H9 (cell line): ENCODE results near the gene SMARCD2. TPM values are rescaled to one million over a fixed set of nuclear protein-coding genes. Genes with fewer than 3 reads are reported as not detected.
"Not testable (repeated sequence)": the region's sequence is repeated elsewhere in the genome, so short reads cannot be mapped to it uniquely, and the experiment has no call there.

Experiments used
- DNase-seq: peaks from one replicate; pipeline ENCODE4 v3.0.0-alpha.2; 2017
- H2AFZ ChIP-seq: one replicate; pipeline ENCODE4 v1.6.1; 2013; ENCODE audit warnings: mild to moderate bottlenecking, low read length, control low read depth, moderate library complexity
- H2AK5ac ChIP-seq: 2 replicates; pipeline ENCODE4 v1.6.1; 2013; ENCODE audit warnings: low read length, control low read depth, mixed read lengths; ENCODE audit not compliant: insufficient read length
- H2BK120ac ChIP-seq: one replicate; pipeline ENCODE4 v1.6.1; 2013; ENCODE audit warnings: low read depth, mild to moderate bottlenecking, low read length, control low read depth, inconsistent platforms; ENCODE audit not compliant: poor library complexity, severe bottlenecking
- H2BK12ac ChIP-seq: 2 replicates; pipeline ENCODE4 v1.6.1; 2013; ENCODE audit warnings: low read length, control low read depth, mixed read lengths, low read depth; ENCODE audit not compliant: insufficient read length
- H2BK15ac ChIP-seq: 2 replicates; pipeline ENCODE4 v1.6.1; 2013; ENCODE audit warnings: low read depth, low read length, control low read depth
- H2BK20ac ChIP-seq: one replicate; pipeline ENCODE4 v1.6.1; 2013; ENCODE audit warnings: low read depth, mild to moderate bottlenecking, low read length, control low read depth, inconsistent platforms; ENCODE audit not compliant: poor library complexity, severe bottlenecking
- H2BK5ac ChIP-seq: 2 replicates; pipeline ENCODE4 v1.6.1; 2013; ENCODE audit warnings: low read length, control low read depth, mixed read lengths; ENCODE audit not compliant: insufficient read length
- H3K14ac ChIP-seq: 2 replicates; pipeline ENCODE4 v1.6.1; 2013; ENCODE audit warnings: low read length, control low read depth; ENCODE audit not compliant: insufficient read depth
- H3K18ac ChIP-seq: 2 replicates; pipeline ENCODE4 v1.6.1; 2013; ENCODE audit warnings: low read depth, mild to moderate bottlenecking, mixed read lengths, low read length, control low read depth; ENCODE audit not compliant: insufficient read length
- H3K23ac ChIP-seq: 2 replicates; pipeline ENCODE4 v1.6.1; 2013; ENCODE audit warnings: low read length, control low read depth, mixed read lengths, low read depth; ENCODE audit not compliant: insufficient read length
- H3K23me2 ChIP-seq: 2 replicates; pipeline ENCODE4 v1.6.1; 2013; ENCODE audit warnings: low read depth, mild to moderate bottlenecking, mixed read lengths, low read length, control low read depth; ENCODE audit not compliant: insufficient read length, poor library complexity, severe bottlenecking
- H3K27ac ChIP-seq: 2 replicates; pipeline ENCODE4 v1.5.1; 2013; ENCODE audit warnings: low read length, control low read depth, mixed read lengths, low read depth; ENCODE audit not compliant: insufficient read length
- H3K27me3 ChIP-seq: 2 replicates; pipeline ENCODE4 v1.6.1; 2013; ENCODE audit warnings: low read length, control low read depth, inconsistent platforms; ENCODE audit not compliant: insufficient read depth
- H3K4ac ChIP-seq: 2 replicates; pipeline ENCODE4 v1.6.1; 2013; ENCODE audit warnings: low read depth, mild to moderate bottlenecking, control low read depth, inconsistent platforms, low read length, moderate library complexity
- H3K4me1 ChIP-seq: 2 replicates; pipeline ENCODE4 v1.6.1; 2013; ENCODE audit warnings: low read length, control low read depth, inconsistent platforms; ENCODE audit not compliant: insufficient read depth
- H3K4me2 ChIP-seq: 2 replicates; pipeline ENCODE4 v1.6.1; 2013; ENCODE audit warnings: low read length, control low read depth, mixed read lengths; ENCODE audit not compliant: insufficient read length, insufficient read depth
- H3K56ac ChIP-seq: 2 replicates; pipeline ENCODE4 v1.6.1; 2013; ENCODE audit warnings: low read depth, mild to moderate bottlenecking, mixed read lengths, low read length, control low read depth; ENCODE audit not compliant: insufficient read length
- H3K79me1 ChIP-seq: 2 replicates; pipeline ENCODE4 v1.6.1; 2013; ENCODE audit warnings: low read depth, mild to moderate bottlenecking, moderate library complexity, low read length, control low read depth, inconsistent platforms; ENCODE audit not compliant: insufficient read depth, poor library complexity, severe bottlenecking
- H3K79me2 ChIP-seq: 2 replicates; pipeline ENCODE4 v1.6.1; 2013; ENCODE audit warnings: low read length, control low read depth, inconsistent platforms; ENCODE audit not compliant: insufficient read depth
- H3K9ac ChIP-seq: 2 replicates; pipeline ENCODE4 v1.6.1; 2013; ENCODE audit warnings: low read length, control low read depth, mixed read lengths; ENCODE audit not compliant: insufficient read length; ENCODE audit errors: extremely low read depth
- H3K9me3 ChIP-seq: one replicate; pipeline ENCODE4 v1.6.1; 2013; ENCODE audit warnings: low read depth, low read length, inconsistent platforms; ENCODE audit not compliant: control insufficient read depth
- H3T11ph ChIP-seq: one replicate; pipeline ENCODE4 v1.6.1; 2013; ENCODE audit warnings: mild to moderate bottlenecking, low read length, control low read depth, inconsistent platforms
- H4K20me1 ChIP-seq: one replicate; pipeline ENCODE4 v1.6.1; 2013; ENCODE audit not compliant: control insufficient read depth, insufficient read length, insufficient read depth
- H4K5ac ChIP-seq: 2 replicates; pipeline ENCODE4 v1.6.1; 2013; ENCODE audit warnings: low read depth, mild to moderate bottlenecking, mixed read lengths, low read length, control low read depth; ENCODE audit not compliant: insufficient read length
- H4K8ac ChIP-seq: replicated peaks from 2 replicates; pipeline ENCODE4 v1.6.1; 2013; ENCODE audit warnings: low read length, control low read depth, mixed read lengths, low read depth; ENCODE audit not compliant: insufficient read length
- H4K91ac ChIP-seq: 2 replicates; pipeline ENCODE4 v1.6.1; 2013; ENCODE audit warnings: low read depth, mild to moderate bottlenecking, moderate library complexity, mixed read lengths, low read length, control low read depth; ENCODE audit not compliant: insufficient read length
- H3K27ac Mint-ChIP-seq, 3 experiments: 2 replicates in 2 of 3; 3 replicates in 1 of 3; pipeline ENCODE4 v1.8.0; 2020 to 2021; ENCODE audit warnings: mixed read lengths in 3 of 3, mild to moderate bottlenecking in 1 of 3, moderate library complexity in 1 of 3
- H3K27me3 Mint-ChIP-seq: 2 replicates; pipeline ENCODE4 v1.8.0; 2021; ENCODE audit warnings: low read depth, mild to moderate bottlenecking, moderate library complexity, mixed read lengths
- H3K36me3 Mint-ChIP-seq, 3 experiments: 2 replicates in 2 of 3; 3 replicates in 1 of 3; pipeline ENCODE4 v1.8.0; 2020 to 2021; ENCODE audit warnings: low read depth in 3 of 3, mixed read lengths in 3 of 3; ENCODE audit not compliant: insufficient read depth in 1 of 3
- H3K4me1 Mint-ChIP-seq, 2 experiments: 2 replicates each; pipeline ENCODE4 v1.8.0; 2020; ENCODE audit warnings: mixed read lengths in 2 of 2
- H3K4me3 Mint-ChIP-seq, 2 experiments: 2 replicates in 1 of 2; 3 replicates in 1 of 2; pipeline ENCODE4 v1.8.0; 2020 to 2021; ENCODE audit warnings: mild to moderate bottlenecking in 2 of 2, mixed read lengths in 2 of 2, moderate library complexity in 1 of 2
- H3K9me3 Mint-ChIP-seq, 2 experiments: 2 replicates in 1 of 2; 3 replicates in 1 of 2; pipeline ENCODE4 v1.8.0; 2020; ENCODE audit warnings: mild to moderate bottlenecking in 2 of 2, mixed read lengths in 2 of 2, moderate library complexity in 1 of 2
- WGBS: extraction: QIAGEN DNeasy Blood & Tissue Kit; methylation state at CpG from one replicate; pipeline ENCODE4 v1.1.7; 2013; ENCODE audit warnings: missing lambda C conversion rate, low lambda C conversion rate, mixed read lengths; ENCODE audit not compliant: insufficient read length; ENCODE audit errors: extremely low coverage; 5-methylcytosine and 5-hydroxymethylcytosine counted together
- total RNA-seq: library from RNA; stranded (reverse); gene quantifications from 2 replicates; pipeline ENCODE4 v1.2.1, GENCODE V29; 2021
- TF ChIP-seq, protein P1 (sequence below): fragments of 200-600 bp; sonication (generic); conservative IDR thresholded peaks from 3 replicates; pipeline ENCODE4 v1.8.0; 2021; ENCODE audit warnings: antibody characterized with exemption, mild to moderate bottlenecking

Gene SMARCD2
- total RNA-seq, 1 experiment from 2014 or later, result 68.9 TPM

DNA sequence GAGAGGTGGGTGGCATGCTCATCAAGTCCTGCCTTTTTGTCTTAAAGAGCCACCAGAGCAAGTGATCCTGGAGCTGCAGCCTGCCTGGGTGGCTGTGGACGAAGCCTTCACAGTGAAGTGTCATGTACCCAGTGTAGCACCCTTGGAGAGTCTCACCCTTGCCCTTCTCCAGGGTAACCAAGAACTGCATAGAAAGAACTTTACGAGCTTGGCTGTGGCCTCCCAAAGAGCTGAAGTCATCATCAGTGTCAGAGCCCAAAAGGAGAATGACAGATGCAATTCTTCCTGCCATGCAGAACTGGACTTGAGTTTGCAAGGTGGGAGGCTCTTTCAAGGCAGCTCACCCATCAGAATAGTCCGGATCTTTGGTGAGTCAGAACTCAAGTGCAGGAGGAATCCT lies 16.8 kb upstream of the SMARCD2 start:
- Histone ChIP-seq H3K56ac (no peak overlapping the region), H3K4ac (no peak overlapping the region), H3K4me1 (no peaks in the 10 kb centered on the region), H3T11ph (no peak overlapping the region), H3K4me2 (no peak overlapping the region), H3K9ac (no peak overlapping the region), H4K91ac (no peak overlapping the region), H2AFZ (no peak overlapping the region), H3K79me1 (no peaks in the 10 kb centered on the region), H2BK120ac (no peak overlapping the region), H2AK5ac (no peak overlapping the region), H3K27me3 (no peaks in the 10 kb centered on the region), H3K14ac (no peak overlapping the region), H3K79me2 (no peaks in the 10 kb centered on the region), H4K5ac (no peak overlapping the region), H2BK5ac (no peak overlapping the region), H2BK20ac (no peak overlapping the region), H2BK15ac (no peak overlapping the region), H3K27ac (no peak overlapping the region), H3K18ac (no peak overlapping the region), H2BK12ac (no peak overlapping the region), H3K9me3 (no peaks in the 10 kb centered on the region), H3K23me2 (no peaks in the 10 kb centered on the region), H3K23ac (no peak overlapping the region), H4K8ac (no peak overlapping the region), H4K20me1 (no peaks in the 10 kb centered on the region)
- Mint-ChIP-seq H3K4me1 (no peaks in the 10 kb centered on the region), H3K9me3 (no peaks in the 10 kb centered on the region), H3K36me3 (no peaks in the 10 kb centered on the region), H3K27ac (no peak overlapping the region; a peak in 1 of 7 replicates), H3K4me3 (no peak overlapping the region; a peak in 1 of 5 replicates), H3K27me3 (peaks cover 23% of the 10 kb centered on the region)
- WGBS, result no CpG with 5 or more reads among the region's 3 CpGs
- TF ChIP-seq, protein P1, sequence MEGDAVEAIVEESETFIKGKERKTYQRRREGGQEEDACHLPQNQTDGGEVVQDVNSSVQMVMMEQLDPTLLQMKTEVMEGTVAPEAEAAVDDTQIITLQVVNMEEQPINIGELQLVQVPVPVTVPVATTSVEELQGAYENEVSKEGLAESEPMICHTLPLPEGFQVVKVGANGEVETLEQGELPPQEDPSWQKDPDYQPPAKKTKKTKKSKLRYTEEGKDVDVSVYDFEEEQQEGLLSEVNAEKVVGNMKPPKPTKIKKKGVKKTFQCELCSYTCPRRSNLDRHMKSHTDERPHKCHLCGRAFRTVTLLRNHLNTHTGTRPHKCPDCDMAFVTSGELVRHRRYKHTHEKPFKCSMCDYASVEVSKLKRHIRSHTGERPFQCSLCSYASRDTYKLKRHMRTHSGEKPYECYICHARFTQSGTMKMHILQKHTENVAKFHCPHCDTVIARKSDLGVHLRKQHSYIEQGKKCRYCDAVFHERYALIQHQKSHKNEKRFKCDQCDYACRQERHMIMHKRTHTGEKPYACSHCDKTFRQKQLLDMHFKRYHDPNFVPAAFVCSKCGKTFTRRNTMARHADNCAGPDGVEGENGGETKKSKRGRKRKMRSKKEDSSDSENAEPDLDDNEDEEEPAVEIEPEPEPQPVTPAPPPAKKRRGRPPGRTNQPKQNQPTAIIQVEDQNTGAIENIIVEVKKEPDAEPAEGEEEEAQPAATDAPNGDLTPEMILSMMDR, result no peak
- no peak for DNase-seq

GRCh38 chr17:63856425-63856824 lies 13.9 kb upstream of the SMARCD2 start:
- not testable (repeated sequence) for H3K27me3 ChIP-seq, H3K4me2 ChIP-seq, DNase-seq, H3K4ac ChIP-seq, H2BK15ac ChIP-seq, H2BK5ac ChIP-seq, H3K79me2 ChIP-seq, H3T11ph ChIP-seq, H2BK12ac ChIP-seq, H4K91ac ChIP-seq, H3K9me3 Mint-ChIP-seq, H3K4me3 Mint-ChIP-seq, H3K23me2 ChIP-seq, H2BK120ac ChIP-seq, H3K14ac ChIP-seq, H3K27ac Mint-ChIP-seq, H3K23ac ChIP-seq, H3K4me1 ChIP-seq, H4K8ac ChIP-seq, H3K9me3 ChIP-seq, H3K79me1 ChIP-seq, H3K4me1 Mint-ChIP-seq, H3K36me3 Mint-ChIP-seq, H3K27ac ChIP-seq, H2AK5ac ChIP-seq, H4K20me1 ChIP-seq, H2BK20ac ChIP-seq, H3K9ac ChIP-seq, H3K56ac ChIP-seq, H4K5ac ChIP-seq, H2AFZ ChIP-seq, H3K18ac ChIP-seq
- H3K27me3 Mint-ChIP-seq, result peaks cover 34% of the 10 kb centered on the region
- WGBS, result no CpG with 5 or more reads among the region's 8 CpGs
